Psoas muscle (tissue), 8 donors: Measurements from ENCODE around the gene UNC13A. TPM values are rescaled to one million over a fixed set of nuclear protein-coding genes. Genes with fewer than 3 reads are reported as not detected.
"Not testable (repeated sequence)": the region's sequence is repeated elsewhere in the genome, so short reads cannot be mapped to it uniquely, and the experiment has no call there.

Experiments
- ATAC-seq, 4 donors: fragments of 200-7000 bp; cut with Tn5 transposase; one replicate each; pipeline ENCODE4 v1.9.1; 2020; ENCODE audit warnings: moderate library complexity in 3 of 4, mild to moderate bottlenecking in 2 of 4
- DNase-seq, 2 donors: peaks; one replicate each; pipeline ENCODE4 v3.0.0-alpha.2; 2020
- H3K27ac ChIP-seq: fragments of 200-600 bp; one replicate; pipeline ENCODE4 v1.8.0; 2022
- H3K27me3 ChIP-seq, 3 donors: fragments of 200-600 bp in 1 of 3; one replicate each; pipeline versions ENCODE4 v1.6.1 to v1.8.0; 2013 to 2022; ENCODE audit warnings: low read length in 2 of 3, mild to moderate bottlenecking in 2 of 3, moderate library complexity in 1 of 3; ENCODE audit not compliant: insufficient read depth in 3 of 3
- H3K36me3 ChIP-seq, 2 donors: fragments of 200-600 bp in 1 of 2; one replicate each; pipeline versions ENCODE4 v1.6.1 to v1.8.0; 2013 to 2022; ENCODE audit warnings: low read depth in 1 of 2, mild to moderate bottlenecking in 1 of 2, moderate library complexity in 1 of 2; ENCODE audit not compliant: insufficient read depth in 1 of 2
- H3K4me1 ChIP-seq: fragments of 200-600 bp; one replicate; pipeline ENCODE4 v1.8.0; 2022
- H3K4me3 ChIP-seq: fragments of 200-600 bp; one replicate; pipeline ENCODE4 v1.8.0; 2022; ENCODE audit warnings: mild to moderate bottlenecking
- H3K9me3 ChIP-seq: fragments of 200-600 bp; one replicate; pipeline ENCODE4 v1.8.0; 2022
- WGBS, 3 donors: extraction: QIAGEN DNeasy Blood & Tissue Kit; methylation state at CpG; one replicate each; pipeline versions ENCODE4 v1.1.6 to v1.1.7; 2013; 5-methylcytosine and 5-hydroxymethylcytosine counted together
- intact Hi-C, 2 donors: fragments of 100-400 bp; cut with DNase I; formaldehyde crosslinking; loops; one replicate each; pipeline versions ENCODE4 v1.11.0 to v1.14.2; 2022
- polyA plus RNA-seq, 3 donors: library from polyadenylated mRNA; stranded (reverse); fragments of 200-250 nt; gene quantifications; one replicate each; pipeline ENCODE4 v1.2.3, GENCODE V29; 2013
- total RNA-seq, 4 donors: library from RNA; stranded (reverse); fragmentation: NEBNext Ultra II Directional in 2 of 4; extraction: Animal tissue kit (Norgen Biotek cat#: 25700) in 2 of 4; gene quantifications; one replicate each; pipeline versions ENCODE4 v1.2.1 to v1.2.4, GENCODE V29; 2021 to 2023
- TF ChIP-seq, protein P1 (sequence below): fragments of 200-600 bp; IDR thresholded peaks from one replicate; pipeline ENCODE4 v1.8.0; 2022; ENCODE audit warnings: antibody characterized with exemption
- donor health status: healthy with polysubstance abuse.
- donor health status: DM: no; HTN: no; CAD: no; lungs with moderate emphysema.
- donor health status: Bipolar disorder and iron deficiency.
- donor health status: healthy.
- donor health status: DM: yes; HTN: yes; CAD: no.
- donor health status: DM: no; HTN: no; CAD: no.
- donor health status: DM: no; HTN: no; CAD: no.
- donor health status: DM: yes; HTN: yes; CAD: no.

Gene UNC13A
- total and polyA plus RNA-seq, 7 donors, result 0.04 to 0.19 (median 0.05) TPM; not detected in 3

DNA sequence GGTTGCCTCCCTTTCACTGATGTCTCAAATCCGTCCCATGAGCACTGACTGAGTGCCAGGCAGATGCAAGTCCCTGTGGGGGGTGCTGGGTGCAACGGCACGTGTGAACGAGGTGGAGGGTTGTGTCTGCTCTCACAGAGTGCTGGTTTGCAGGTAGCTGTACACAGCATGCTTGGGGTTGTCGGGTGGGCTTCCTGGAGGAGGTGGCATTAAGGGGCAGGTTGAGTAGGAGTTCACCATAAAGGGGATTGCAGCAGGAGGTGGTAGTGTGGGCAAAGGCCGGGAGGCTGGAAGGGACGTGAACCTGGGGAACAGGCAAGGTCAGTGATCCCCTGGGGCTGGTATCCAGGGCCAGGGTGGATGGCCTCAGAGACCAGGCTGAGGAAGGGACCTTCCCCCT, 115.5 kb downstream of the UNC13A start:
- DNase-seq (no peak), ATAC-seq (no peak)
- Histone ChIP-seq H3K9me3 (no peaks in the 10 kb centered on the region), H3K36me3 (peaks cover 0 to 83% of the 10 kb centered on the region in 2 donors), H3K4me1 (no peaks in the 10 kb centered on the region), H3K27ac (no peak overlapping the region), H3K27me3 (no peaks in the 10 kb centered on the region), H3K4me3 (no peak overlapping the region)
- TF ChIP-seq, protein P1, sequence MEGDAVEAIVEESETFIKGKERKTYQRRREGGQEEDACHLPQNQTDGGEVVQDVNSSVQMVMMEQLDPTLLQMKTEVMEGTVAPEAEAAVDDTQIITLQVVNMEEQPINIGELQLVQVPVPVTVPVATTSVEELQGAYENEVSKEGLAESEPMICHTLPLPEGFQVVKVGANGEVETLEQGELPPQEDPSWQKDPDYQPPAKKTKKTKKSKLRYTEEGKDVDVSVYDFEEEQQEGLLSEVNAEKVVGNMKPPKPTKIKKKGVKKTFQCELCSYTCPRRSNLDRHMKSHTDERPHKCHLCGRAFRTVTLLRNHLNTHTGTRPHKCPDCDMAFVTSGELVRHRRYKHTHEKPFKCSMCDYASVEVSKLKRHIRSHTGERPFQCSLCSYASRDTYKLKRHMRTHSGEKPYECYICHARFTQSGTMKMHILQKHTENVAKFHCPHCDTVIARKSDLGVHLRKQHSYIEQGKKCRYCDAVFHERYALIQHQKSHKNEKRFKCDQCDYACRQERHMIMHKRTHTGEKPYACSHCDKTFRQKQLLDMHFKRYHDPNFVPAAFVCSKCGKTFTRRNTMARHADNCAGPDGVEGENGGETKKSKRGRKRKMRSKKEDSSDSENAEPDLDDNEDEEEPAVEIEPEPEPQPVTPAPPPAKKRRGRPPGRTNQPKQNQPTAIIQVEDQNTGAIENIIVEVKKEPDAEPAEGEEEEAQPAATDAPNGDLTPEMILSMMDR, result no peak
- 92 to 93% (median 93%) methylated on average over 7 of the region's 7 CpGs for WGBS, 3 donors
- intact Hi-C loops, result loop anchor here (5.0 kb wide), 2 partner anchors 115 to 120 kb away; no protein-coding TSS in a partner anchor

DNA sequence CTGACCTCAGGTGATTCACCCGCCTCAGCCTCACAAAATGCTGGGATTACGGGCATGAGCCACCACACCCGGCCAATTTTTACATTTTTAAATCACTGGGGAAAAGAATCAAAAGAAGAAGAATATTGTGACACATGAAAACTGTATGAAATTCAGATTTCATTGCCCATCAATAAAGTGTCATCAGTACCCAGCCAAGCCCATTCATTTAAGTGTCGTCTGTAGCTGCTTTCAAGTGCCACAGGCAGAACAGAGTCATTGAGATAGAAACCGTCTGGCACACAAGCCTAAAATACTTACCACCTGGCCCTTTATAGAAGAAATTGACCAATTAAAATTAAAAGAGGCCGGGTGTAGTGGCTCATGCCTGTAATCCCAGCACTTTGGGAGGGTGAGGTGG, 117.4 kb downstream of the UNC13A start:
- ATAC-seq, result no peak
- WGBS, 3 donors, result 84 to 92% (median 90%) methylated on average over 6 of the region's 6 CpGs
- Histone ChIP-seq H3K27me3 (no peaks in the 10 kb centered on the region), H3K9me3 (no peaks in the 10 kb centered on the region), H3K4me1 (peaks cover 4% of the 10 kb centered on the region), H3K27ac (no peak overlapping the region), H3K4me3 (no peak overlapping the region), H3K36me3 (peaks cover 1 to 88% of the 10 kb centered on the region in 2 donors)
- intact Hi-C loops, result loop anchor here (5.0 kb wide), 2 partner anchors 113 to 118 kb away; no protein-coding TSS in a partner anchor
- DNase-seq, result no peak
- TF ChIP-seq, protein P1, result no peak

DNA sequence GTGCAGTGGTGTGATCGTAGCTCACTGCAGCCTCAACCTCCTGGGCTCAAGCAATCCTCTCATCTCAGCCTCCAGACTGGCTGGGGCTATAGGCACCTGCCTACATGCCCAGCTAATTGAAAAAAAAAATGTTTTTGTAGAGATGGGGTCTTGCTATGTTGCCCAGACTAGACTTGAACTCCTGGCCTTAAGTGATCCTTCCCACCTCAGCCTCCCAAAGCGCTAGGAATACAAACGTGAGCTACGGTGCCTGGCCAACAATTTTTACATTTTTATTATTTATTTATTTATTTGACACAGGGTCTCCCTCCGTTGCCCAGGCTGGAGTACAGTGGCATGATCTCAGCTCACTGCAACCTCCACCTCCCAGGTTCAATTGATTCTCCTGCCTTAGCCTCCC, 117.9 kb downstream of the UNC13A start:
- not testable (repeated sequence) for ATAC-seq, DNase-seq

DNA sequence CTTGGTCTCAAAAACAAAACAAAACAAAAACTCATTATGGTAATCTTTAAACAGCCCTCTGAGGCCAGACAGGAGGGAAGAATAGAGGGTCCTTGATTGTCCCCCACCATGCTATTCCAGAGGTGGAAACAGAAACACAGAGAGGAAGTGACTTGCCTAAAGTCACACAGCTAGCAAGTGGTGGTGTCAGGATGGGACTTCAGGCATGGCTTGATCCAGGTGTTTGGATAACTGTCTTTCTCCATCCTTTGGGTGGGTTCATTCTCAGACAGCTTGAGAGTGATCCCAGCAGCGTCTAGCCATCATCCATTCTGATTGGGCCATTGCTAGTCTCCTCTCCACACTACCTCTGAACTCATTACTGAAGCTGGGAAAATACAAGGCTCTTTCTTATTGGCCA, 120.2 kb downstream of the UNC13A start:
- ATAC-seq, result no peak

More for the DNA sequence above, 117.9 kb downstream of the UNC13A start:
- not testable (repeated sequence) for H3K9me3 ChIP-seq, H3K4me3 ChIP-seq, H3K4me1 ChIP-seq, H3K27ac ChIP-seq, H3K27me3 ChIP-seq
- peaks cover 3 to 88% of the 10 kb centered on the region in 2 donors for H3K36me3 ChIP-seq
- 94 to 98% (median 97%) methylated on average over 5 of the region's 5 CpGs for WGBS, 3 donors
- intact Hi-C loops, result loop anchor here (5.0 kb wide), 2 partner anchors 113 to 118 kb away; no protein-coding TSS in a partner anchor

DNA sequence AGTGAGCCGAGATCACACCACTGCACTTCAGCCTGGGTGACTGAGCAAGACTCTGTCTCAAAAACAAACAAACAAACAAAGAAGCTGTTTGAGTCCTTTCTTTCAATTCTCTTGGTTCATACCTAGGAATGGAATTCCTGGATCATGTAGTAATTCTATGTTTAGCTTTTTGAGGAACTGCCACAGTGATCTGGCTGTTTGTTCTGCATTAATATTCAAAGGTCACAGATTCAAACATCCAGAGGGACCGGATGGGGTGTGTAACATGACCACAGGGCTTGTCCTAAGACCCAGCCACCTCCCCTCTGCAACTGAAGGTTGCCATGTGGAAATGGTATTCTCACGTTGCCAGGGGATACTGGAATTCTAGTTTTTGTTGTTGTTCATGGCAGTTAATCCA, 122.5 kb downstream of the UNC13A start:
- TF ChIP-seq, protein P1, result no peak
- intact Hi-C loops, result no loop called here
- Histone ChIP-seq H3K4me1 (peaks cover 15% of the 10 kb centered on the region), H3K4me3 (no peak overlapping the region), H3K36me3 (peaks cover 3 to 89% of the 10 kb centered on the region in 2 donors), H3K9me3 (no peaks in the 10 kb centered on the region), H3K27ac (peak overlapping the region; percentile 65), H3K27me3 (no peaks in the 10 kb centered on the region)
- ATAC-seq (peak in 3 of 4 donors; percentile 52 to 58 (median 53)), DNase-seq (no peak)
- 24 to 46% (median 35%) methylated on average over 3 of the region's 3 CpGs for WGBS, 3 donors

More for the DNA sequence above, 120.2 kb downstream of the UNC13A start:
- Histone ChIP-seq H3K4me3 (no peak overlapping the region), H3K36me3 (peaks cover 3 to 92% of the 10 kb centered on the region in 2 donors), H3K4me1 (peaks cover 15% of the 10 kb centered on the region), H3K27me3 (no peaks in the 10 kb centered on the region), H3K9me3 (no peaks in the 10 kb centered on the region), H3K27ac (no peak overlapping the region)
- DNase-seq, result no peak
- WGBS, 3 donors, result 83 to 100% (median 88%) methylated on average over 1 of the region's 1 CpG
- TF ChIP-seq, protein P1, result no peak
- intact Hi-C loops, result no loop called here
